ENCODE measurements around the gene BHLHA15.

BHLHA15 gene

GRCh38 chr7:98203261-98203963 is 7.8 kb upstream of the BHLHA15 start:
- Histone ChIP-seq H3K36me3 (peaks cover 61% of the 10 kb centered on the region), H3K9me3 (no peaks in the 10 kb centered on the region), H3K4me1 (ENCODE audit: control insufficient read depth in 1 of 2, insufficient read depth in 1 of 2, low read depth in 1 of 2, low read length in 1 of 2) (peaks cover 10% of the 10 kb centered on the region in 2 experiments), H3K27me3 (no peaks in the 10 kb centered on the region), H3K4me3 (ENCODE audit: low read depth in 1 of 2, low read length in 1 of 2) (no peak overlapping the region), H3K27ac (no peak overlapping the region)
- TF ChIP-seq, protein P1, sequence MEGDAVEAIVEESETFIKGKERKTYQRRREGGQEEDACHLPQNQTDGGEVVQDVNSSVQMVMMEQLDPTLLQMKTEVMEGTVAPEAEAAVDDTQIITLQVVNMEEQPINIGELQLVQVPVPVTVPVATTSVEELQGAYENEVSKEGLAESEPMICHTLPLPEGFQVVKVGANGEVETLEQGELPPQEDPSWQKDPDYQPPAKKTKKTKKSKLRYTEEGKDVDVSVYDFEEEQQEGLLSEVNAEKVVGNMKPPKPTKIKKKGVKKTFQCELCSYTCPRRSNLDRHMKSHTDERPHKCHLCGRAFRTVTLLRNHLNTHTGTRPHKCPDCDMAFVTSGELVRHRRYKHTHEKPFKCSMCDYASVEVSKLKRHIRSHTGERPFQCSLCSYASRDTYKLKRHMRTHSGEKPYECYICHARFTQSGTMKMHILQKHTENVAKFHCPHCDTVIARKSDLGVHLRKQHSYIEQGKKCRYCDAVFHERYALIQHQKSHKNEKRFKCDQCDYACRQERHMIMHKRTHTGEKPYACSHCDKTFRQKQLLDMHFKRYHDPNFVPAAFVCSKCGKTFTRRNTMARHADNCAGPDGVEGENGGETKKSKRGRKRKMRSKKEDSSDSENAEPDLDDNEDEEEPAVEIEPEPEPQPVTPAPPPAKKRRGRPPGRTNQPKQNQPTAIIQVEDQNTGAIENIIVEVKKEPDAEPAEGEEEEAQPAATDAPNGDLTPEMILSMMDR (IDR thresholded peaks at IDR 0.05) = no peak

- Histone ChIP-seq H3K36me3 (peaks cover 68% of the 10 kb centered on the region), H3K27ac (no peak overlapping the region), H3K4me1 (ENCODE audit: control insufficient read depth in 1 of 2, insufficient read depth in 1 of 2, low read depth in 1 of 2, low read length in 1 of 2) (peaks cover 10% of the 10 kb centered on the region in 2 experiments), H3K4me3 (ENCODE audit: low read depth in 1 of 2, low read length in 1 of 2) (no peak overlapping the region), H3K9me3 (no peaks in the 10 kb centered on the region), H3K27me3 (no peaks in the 10 kb centered on the region)
- TF ChIP-seq, protein P1 (IDR thresholded peaks at IDR 0.05) = no peak
These were observed 7.2 kb upstream of the BHLHA15 start for GRCh38 chr7:98203964-98204605.

DNA sequence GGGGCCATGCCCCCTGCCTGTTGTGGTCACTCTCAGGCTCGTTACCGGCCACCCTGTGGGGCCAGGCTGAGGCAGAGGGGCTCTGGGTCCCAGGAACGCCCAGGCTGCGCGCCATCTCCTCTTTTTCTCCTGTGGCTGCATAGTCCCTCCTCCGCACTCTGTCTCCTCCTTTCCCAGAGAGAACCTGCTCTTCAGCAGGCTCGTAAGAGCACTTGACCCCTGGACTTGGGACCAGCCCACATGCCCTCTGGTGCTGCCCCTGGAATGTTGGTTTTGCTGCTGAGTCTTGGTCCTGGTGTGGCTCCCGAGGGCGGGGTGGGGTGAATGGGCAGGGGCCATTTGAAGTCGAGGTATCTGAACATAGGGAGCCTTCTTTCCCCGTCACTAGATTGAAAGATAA is 6.6 kb upstream of the BHLHA15 start:
- no peaks in the 10 kb centered on the region for H3K9me3 ChIP-seq
- H3K27ac ChIP-seq = no peak overlapping the region
- TF ChIP-seq, protein P1 (IDR thresholded peaks at IDR 0.05) = no peak
- H3K4me3 ChIP-seq (ENCODE audit: low read depth in 1 of 2, low read length in 1 of 2) = no peak overlapping the region
- H3K4me1 ChIP-seq (ENCODE audit: control insufficient read depth in 1 of 2, insufficient read depth in 1 of 2, low read depth in 1 of 2, low read length in 1 of 2) = peaks cover 10% of the 10 kb centered on the region in 2 experiments
- H3K36me3 ChIP-seq = peaks cover 74% of the 10 kb centered on the region
- peaks cover 3% of the 10 kb centered on the region for H3K27me3 ChIP-seq

DNA sequence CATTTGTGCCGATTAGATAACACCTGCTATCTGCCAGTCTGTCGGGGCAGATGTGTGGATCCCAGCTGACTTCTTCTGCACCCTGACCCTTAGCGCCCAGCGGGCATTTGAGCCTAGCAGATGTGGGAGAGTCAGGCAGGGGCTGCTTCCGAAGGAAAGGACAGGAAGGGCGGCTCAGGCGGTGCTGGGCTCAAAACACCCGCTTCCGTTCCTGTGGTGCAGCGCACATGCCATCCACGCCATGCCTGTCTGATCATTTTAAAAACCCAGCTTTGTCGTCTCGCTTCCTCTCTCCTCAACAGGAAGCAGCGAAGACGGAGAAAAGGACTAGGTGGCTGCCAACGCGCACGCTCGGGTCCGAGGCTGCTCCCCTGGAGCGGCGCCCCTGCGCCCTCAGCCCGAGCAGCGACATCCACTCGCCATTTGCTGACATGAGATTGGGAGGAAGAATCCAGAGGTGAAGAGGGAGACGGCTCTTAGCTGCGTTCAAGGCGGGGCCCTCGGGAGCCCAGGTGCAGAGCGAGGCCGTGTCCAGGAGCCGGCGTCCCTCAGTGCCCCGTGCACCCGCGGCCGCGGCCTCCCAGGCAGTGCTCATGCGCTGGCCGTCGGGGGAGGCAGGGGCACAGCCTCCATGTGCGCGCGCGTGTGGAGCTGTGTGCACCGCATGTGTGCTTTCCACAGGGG is 5.9 kb upstream of the BHLHA15 start:
- Histone ChIP-seq H3K36me3 (peaks cover 75% of the 10 kb centered on the region), H3K4me1 (ENCODE audit: control insufficient read depth in 1 of 2, insufficient read depth in 1 of 2, low read depth in 1 of 2, low read length in 1 of 2) (peaks cover 10% of the 10 kb centered on the region in 2 experiments), H3K9me3 (no peaks in the 10 kb centered on the region), H3K27ac (no peak overlapping the region), H3K27me3 (peaks cover 9% of the 10 kb centered on the region), H3K4me3 (ENCODE audit: low read depth in 1 of 2, low read length in 1 of 2) (no peak overlapping the region)
- TF ChIP-seq, protein P1 (IDR thresholded peaks at IDR 0.05) = no peak

- Histone ChIP-seq H3K27ac (no peak overlapping the region), H3K4me1 (ENCODE audit: control insufficient read depth in 1 of 2, insufficient read depth in 1 of 2, low read depth in 1 of 2, low read length in 1 of 2) (peaks cover 10% of the 10 kb centered on the region in 2 experiments), H3K9me3 (no peaks in the 10 kb centered on the region), H3K36me3 (peaks cover 74% of the 10 kb centered on the region), H3K4me3 (ENCODE audit: low read depth in 1 of 2, low read length in 1 of 2) (no peak overlapping the region), H3K27me3 (peaks cover 23% of the 10 kb centered on the region)
- TF ChIP-seq, protein P1 (IDR thresholded peaks at IDR 0.05) = no peak
These were observed 4.5 kb upstream of the BHLHA15 start for GRCh38 chr7:98206451-98207330.

All from neutrophil (primary cell).